Hindlimb muscle (tissue), 1 donor: ENCODE measurements around the gene GNAO1. TPM values are rescaled to one million over a fixed set of nuclear protein-coding genes. Genes with fewer than 3 reads are reported as not detected.

Experiments
- DNase-seq: peaks from one replicate; pipeline ENCODE4 v3.0.0-alpha.2; 2013
- polyA plus RNA-seq: library from polyadenylated mRNA; unstranded; fragments of 120-200 nt; gene quantifications from one replicate; pipeline ENCODE4 v1.2.1, GENCODE V29; 2013; ENCODE audit not compliant: insufficient read length

Gene GNAO1
- polyA plus RNA-seq, 1 donor: 1.3 TPM

DNA sequence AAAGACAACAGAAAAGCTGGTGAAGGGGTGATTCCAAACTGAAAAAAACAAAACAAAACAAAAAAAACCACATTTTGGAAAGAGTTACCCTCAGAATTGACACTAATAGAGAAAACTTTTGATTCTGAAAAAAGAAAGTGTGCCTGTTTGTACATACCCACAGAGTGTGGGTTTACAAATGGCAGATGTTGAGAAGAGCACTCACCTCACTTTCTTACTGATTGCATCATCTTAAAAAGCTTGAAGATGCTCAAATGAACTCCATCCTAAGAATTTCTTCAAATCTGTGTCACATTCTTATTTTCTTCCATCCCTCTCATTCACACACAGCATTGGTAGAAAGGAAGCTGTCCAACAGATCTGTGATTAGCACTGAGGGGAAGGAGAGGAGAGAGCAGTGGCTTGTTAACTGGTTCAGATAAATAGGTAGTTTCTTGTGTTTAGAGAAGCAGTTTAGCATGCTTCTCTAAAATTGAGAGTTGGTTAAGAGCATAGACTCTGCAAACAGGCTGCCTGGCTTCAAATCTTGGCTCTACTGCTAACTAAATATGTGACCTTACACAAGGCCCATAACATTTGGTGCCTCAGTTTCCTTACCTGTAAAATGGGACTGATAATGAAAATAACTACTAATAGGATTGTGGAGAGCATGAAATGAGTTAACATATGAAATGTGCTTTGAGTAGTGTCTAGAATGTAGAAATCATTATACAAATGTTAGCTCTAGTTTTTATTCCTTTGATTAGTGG is 6.9 kb downstream of the GNAO1 start:
- no peak for DNase-seq

DNA sequence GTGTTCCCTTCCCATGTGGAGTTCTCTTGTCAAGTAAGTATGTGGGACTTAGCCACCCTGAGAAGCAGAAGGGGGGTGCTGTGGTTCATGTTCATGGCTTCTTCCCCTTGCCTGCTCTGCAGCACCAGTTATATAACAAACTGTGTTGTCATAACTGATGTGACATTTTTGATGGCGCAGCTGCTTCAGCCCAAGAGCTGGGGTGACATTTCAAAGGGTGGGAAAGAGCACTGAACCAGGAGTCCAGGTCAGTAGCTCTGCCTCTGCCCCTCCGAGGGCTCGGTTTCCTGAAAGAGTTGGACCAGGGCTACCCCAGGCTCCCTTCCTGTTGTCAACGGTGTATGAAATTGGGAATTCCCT is 7.4 kb downstream of the GNAO1 start:
- no peak for DNase-seq

DNA sequence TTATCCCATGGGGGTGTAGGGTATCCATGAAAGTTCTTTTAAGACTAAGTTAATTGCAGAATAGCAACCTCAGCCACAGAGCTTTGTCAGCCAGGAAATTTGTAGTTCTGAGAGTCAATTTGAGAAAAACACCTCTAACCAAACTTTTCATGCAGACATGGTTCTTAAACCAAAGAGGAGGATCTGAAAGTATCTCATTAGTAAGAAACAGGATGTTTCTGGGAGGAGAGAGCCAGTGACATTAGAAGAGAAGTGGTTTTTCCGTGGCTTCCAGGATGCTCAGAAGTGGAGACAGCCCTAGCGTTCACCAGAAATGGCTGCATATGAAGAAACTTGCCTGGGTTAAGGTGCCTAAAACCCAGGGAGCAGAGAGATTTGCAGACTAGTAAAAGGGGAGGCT is 7.9 kb downstream of the GNAO1 start:
- no peak for DNase-seq

DNA sequence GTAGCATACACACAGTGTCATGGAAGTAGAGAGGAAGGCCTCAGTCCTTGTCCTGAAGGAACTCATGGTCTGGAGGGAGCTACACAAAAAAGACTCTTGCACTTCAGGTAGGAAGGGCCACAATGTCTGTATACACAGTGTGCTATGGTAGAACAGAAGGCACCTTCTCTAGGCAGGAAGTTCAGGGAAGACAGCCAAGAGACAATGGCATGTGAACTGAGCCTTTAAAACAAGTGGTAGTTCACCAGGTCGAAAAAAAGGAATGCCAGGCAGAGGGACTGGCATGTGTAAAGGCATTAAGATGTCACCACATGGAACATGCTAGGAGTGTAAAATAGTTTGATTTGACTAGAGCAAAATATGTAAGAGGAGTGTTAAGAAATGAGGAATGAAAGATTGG is 9.7 kb downstream of the GNAO1 start:
- no peak for DNase-seq

DNA sequence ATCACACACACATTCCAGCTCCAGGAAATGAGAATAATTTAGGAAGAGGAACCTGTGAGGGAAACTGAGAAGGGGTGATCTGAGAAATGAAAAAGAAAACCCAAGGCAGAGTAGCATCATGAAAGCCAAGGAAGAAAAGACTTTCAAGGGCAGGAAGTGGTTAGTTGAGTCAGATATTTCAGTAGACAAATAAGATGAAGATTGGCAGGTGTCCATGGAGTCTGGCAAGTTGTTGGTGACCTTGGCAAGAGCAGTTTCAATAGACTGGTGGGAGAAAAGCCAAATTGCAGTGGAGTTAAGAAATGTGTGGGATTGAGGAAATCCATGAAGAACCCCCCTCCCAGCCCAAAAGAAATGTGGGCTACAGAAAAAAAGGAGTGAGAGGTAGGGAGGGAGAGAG is 10.7 kb downstream of the GNAO1 start:
- DNase-seq: no peak

DNA sequence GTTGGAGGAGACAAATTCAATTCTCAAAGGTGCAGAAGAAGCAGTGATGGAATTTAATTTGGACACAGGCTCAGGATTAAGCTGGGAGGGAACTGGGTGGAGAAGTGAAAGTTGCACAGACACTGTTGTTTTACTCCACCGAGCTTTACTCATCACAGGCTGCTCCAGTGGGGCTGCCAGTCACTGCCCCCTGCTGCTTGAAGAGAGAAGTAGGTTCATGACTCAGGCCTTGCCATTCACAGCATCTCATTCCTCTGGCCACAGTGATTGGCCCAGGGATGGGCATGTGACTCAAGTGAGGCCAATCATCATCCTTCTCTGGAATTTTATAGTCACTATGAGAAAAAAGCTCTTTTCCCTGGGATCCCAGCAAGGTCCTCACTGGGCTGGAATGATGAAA is 11.8 kb downstream of the GNAO1 start:
- no peak for DNase-seq

DNA sequence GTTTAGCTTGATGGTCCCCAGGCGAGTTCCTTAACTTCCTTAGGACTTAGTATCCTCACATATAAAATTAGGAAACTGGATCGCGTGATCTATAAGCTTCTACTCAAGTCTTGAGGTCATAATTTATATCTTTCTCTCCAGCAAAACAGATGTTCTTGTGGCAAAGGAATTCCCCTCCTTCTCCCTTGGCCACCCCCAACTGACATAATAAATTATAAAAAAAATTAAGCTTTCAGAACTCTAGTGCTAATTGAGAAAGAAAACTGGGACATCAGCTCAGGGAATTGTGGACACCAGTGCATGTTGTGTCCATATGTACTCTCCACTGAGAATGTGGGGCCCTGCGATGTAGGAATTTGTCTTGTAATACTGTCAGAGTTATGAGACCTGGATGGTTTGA is 13.5 kb downstream of the GNAO1 start:
- DNase-seq: no peak

DNA sequence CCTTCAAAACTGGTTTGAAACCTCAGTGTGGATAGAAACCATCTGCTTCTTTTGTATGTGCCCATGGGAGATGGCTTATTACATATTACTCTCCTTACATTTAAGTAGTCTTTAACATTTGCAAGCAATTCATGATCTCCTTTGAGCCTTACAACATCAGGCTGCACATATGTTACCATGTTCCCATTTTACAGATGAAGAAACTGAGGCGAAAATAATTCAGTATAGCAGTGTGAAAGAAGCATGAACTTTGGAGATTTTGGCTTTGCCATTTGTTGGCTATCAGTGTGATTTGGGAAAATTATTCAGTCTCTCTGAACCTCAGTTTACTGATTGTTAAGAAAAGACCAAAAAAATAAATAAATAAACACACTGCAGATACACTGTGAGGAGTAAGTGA is 15.7 kb downstream of the GNAO1 start:
- DNase-seq: no peak

DNA sequence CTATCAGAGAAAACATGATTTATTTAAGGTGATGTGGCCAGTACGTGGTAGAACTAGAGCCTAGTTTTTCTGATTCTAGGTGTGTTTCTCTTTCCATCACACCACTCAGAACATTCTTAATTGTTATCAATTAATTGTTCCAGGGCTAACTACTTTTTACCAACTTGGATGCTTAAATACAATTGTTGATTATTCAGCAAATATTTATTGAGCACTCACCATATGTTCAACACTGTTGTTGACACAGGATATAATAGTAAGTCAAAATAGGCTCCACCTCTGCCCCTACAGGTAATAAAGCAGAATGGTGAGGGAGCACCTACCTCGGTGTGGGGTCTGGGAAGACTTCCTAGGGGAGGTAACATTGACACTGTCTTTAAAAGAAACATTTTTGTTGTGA is 16.1 kb downstream of the GNAO1 start:
- no peak for DNase-seq

DNA sequence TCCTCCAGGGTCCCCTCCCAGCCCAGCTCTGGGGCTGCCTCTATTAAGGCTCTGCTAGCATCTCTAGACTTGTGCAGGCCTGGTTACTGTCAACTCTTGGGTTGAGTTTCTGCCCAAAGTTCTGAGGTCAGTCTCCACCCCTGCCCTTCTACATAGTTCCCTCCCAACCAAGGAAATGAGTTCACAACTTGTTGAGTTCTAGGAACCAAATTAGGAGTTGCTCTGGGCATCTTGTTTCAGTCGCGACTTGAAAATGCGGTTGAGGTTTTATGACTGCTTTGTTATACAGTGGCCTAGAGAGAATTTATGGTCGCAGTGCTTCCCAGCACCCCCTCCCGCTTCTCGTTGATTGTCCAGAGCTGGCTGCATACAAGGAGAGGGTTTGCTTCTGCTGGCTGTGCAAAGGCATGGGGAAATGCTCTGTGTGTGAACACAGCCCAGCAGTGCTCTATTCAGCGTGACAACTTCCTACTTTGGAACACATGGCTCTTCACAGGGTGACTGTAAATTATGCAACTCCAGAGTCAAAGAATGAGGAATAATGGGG is 20.2 kb downstream of the GNAO1 start:
- DNase-seq: no peak

DNA sequence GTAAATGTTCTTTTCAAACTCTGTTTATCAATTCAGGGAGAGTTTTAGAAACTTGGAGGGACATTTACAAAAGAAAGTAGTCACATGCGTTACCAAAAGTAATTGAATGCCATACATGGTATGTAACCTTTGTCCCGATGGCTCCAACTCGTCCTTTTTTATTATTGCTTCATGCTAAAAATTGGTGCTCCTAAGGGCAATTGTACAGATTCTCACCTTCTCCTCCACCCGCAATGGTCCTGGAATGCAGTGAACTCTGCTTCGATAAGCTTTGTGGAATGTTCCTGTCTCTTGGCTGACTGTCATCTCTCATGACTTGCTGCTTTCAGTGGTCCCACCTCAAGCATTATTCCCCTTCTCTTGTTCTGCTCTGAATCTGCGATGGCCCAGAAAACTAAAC is 20.9 kb downstream of the GNAO1 start:
- DNase-seq: no peak

DNA sequence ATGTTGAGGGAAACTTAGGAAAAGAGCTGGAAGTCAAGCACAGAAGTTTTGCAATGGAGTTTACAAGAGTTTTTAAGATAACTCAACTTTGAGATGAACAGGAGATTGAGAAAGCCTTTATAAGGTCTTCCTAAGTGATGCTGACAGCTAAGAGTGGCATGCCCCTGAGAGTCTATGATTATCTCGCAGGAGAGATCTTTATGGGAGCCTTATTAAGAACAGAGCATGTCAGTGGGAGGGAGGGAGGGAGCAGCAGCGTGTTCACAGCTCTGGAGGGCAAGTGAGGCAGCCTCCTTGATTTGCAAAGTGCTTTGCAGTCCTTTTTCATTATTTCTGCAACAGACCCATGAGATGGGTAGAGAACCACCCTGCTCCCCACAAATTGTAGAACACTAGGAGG is 30.7 kb downstream of the GNAO1 start:
- DNase-seq: no peak

DNA sequence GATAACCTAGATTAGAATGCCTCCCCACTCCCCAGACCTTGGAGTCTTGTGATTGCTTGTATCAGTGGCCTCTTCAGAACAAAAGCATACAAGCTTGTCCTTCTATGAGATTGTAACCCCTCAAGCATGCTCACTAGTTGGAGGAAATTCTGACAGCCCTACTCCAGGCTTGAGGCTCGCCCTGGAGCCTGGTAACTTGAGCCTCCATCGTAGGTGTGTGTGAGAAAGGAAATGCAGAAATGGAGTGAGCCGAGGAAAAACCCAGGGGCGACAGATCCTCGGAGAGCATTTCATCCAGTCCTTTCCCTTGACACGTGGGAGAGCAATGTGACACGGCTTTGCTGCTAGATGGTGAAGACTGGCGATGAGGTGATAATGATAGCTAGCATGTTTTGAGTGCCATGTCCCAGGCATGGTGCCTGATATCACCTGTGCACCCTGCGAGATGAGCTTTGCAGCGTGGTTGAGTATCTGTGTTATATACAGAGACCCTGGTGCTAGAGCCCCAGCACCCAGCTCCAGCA is 31.2 kb downstream of the GNAO1 start:
- DNase-seq: no peak

DNA sequence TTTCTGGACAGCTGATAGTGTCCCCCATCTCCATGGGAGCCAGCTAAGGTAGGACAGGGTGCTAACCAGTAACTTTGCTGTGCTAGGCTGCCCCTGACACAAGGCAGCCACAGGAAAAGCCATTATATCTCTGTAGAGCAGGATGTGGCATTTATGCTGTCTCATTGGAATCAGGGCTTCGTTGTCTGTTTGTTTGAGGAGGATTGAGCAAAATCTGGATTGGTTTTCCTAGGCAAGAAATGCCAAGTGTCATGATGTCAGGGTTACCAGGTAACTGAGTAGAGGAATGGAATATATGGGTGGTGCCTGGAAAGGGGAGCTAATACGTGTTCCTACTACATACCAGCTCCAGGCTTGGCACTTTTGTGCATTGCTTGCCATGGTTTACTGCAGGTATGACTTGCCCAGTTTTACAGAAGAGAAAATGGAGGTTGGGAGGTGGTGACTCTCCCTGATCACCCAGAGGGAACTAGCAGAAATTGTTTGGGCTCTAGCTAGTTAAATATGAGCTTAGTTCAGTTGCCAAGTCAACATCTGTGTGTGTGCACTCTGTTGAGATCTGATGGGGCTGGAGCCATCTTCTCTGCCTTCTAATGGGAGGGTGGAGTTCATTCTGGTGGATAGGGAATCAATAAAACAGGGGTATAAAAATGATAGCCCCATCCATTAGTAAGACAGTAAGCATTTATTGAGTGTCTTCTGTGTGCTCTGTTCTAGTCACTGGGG is 33.9 kb downstream of the GNAO1 start:
- no peak for DNase-seq

DNA sequence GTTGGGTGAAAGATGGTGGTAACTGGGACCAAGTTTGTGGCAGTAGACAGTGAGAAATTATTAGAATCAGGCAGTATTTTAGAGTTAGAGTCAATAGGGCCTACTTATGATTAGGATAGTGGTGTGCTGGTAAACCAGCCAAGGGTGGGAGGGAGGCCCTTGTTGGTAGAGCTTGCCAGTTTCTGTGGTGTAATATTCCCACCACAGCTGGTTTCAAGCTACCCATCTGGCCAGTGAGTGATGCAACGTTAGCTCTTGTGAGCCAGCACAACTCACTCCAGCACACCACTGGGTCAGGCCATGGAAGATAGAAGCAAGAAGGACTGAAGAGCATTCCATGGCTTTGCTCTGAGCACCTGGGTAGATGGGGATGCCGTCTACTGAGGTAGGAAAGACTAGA is 34.9 kb downstream of the GNAO1 start:
- no peak for DNase-seq

DNA sequence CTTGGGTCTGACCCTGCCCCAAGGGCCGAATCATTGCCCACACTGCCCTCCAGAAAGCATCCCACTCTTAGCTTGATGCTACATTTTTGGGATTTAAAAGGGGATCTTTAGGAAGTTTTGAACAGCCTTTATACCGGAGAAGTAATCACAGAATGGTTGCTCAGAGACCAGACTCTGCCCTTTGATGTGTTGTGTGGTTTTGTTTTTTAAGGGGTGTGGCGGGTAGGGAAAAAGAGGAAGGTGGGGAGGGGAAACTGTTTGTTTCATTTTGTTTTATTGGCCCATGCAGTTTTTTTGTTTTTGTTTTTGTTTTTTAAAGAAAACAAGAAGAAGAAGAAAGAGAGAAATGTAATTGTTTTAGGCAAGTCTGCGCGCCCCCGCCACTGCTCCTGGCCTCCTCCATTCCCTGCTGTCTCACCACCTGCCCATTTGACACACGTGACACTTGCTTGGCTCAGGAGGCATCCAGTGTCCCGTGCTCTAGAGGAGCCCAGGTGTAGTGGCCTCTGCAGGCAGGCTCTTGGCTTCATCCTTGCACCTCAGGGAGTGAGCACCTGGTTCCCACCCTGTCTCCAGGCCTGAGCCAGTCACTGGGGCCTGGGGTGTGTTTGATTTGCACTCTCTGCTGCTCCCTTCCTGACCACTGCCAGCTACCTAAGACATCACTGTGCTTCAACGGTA is 35.7 kb downstream of the GNAO1 start:
- DNase-seq: no peak

DNA sequence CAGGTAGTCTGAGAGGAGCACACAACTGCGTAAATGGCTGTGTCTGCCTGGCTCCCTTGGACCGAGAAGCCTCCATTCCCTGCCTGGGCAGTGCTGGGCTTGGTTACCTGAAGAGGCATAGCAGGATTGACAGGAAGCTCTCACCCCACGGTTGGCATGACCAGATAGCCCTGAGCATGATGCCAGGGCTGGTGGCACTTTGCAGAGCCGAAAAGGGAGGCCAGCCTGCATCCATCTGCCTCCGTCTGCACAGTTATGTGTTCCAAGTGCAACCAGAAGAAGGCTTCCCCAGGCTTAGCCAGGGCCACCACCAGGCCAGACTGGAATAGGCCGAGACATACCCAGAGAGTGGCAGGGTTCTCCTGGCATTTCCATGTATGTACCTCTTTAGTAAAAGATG is 36.6 kb downstream of the GNAO1 start:
- no peak for DNase-seq

DNA sequence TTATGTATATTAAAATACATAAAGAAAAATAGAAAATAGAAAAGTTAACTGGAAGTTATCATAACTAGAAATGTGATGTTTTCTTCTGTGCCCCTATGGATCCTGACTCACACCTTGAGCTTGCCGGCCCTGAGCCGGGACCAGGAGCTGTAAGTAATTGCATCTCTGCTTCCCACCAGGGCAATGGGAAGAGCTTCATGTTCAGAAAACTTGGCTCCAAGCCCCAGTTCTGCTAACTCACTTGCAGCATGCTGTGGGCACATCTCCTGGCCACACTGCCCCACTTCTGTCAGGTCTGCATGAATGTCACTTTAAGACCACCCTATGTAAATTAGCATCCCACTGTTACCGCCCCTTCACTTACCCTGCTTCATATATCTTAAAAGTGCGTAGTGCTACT is 37.2 kb downstream of the GNAO1 start:
- no peak for DNase-seq

DNA sequence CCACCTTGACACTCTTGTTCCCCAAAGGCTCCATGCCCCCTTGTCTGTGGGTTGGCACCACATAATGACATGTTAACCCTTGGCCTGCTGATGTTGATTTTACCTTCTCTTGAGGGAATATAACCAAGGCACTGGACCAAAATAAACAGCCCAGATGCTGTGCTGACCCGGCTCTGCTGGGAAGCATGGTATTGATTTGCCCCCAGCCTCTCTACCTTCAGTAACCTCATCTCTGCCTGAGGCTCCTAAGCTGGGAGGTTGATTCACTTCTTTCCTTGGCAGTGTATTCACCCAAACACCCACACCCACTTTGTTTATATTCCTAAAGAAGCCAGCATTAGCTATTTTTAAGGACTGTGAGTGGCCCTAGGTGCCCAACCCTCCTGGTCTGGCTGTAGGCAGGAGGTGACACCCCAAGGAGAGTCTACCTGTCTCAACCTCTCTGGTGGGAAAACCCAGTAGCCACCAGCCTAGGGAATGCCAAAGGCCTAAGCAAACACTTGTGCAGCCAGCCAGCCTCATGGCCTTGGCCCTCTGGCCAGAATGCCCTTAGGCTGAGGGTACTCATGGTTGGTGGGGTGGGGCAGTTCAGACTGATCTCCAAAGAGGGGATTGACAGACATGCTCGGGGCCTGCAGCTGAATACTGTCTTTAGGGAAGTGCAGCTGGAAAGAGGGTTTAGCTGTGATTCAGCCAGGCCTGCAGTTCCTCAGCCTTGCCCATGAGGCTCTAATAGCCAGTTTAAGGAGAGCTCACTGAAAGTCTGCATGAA is 42.7 kb downstream of the GNAO1 start:
- no peak for DNase-seq

DNA sequence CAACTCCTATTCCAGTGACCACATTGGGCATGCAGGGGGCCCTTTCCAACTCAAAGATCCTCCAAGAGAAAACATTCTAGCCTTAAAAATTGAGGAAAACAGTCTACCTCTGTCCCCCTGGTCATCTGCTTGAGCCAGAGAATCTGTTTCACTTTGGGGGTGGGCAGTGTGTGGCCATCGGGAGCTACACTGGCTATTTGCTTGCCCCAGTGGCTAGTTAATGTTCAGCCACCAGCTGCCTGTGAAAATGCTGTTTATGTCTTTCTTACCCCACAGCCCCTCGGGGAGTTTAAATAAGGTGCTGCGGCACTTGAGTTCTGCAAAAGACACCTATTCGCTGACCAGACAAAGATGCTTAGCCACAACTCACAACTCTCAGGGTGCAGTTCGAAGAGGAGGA is 43.4 kb downstream of the GNAO1 start:
- DNase-seq: no peak

DNA sequence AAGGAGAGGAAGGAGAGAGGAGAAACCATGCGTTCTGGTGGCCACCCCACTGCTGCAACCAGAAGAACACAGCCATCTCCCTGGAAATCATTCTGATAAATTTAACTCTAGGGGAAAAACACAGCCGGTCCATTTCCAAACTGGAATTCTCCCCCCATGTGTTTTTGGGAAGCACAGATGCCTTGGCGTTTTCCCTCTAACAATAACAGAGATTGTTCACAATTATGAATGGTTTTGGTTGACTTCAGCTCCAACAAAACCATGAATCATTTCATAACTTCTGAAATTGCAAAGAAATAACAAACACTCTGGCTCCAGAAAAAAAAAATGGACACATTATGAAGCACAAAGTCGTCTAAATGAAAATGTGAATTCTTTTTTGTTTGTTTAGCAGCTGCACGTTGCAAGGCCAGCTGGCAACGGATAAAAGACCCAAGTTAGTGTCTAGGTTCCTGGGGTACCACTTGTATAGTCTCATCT is 46.2 kb downstream of the GNAO1 start:
- no peak for DNase-seq

DNA sequence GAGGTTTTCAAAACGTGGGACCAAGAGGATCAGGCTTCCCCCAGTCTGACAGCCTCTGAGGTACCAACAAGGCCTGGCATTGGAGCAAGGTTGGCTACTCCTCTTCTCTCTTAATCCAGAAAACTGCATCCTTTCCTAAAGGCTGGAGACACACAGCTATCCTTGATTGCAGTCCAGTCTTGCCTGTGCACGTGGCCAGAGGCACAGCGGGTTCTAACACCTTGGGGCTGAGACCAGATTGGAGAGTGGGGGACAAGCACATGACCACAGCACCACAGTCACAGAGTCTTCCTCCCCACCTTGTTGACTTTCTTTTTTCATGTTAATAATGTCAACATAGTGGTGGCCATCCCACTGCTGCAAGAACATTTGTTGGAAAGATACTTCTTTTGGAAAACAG is 46.9 kb downstream of the GNAO1 start:
- no peak for DNase-seq

DNA sequence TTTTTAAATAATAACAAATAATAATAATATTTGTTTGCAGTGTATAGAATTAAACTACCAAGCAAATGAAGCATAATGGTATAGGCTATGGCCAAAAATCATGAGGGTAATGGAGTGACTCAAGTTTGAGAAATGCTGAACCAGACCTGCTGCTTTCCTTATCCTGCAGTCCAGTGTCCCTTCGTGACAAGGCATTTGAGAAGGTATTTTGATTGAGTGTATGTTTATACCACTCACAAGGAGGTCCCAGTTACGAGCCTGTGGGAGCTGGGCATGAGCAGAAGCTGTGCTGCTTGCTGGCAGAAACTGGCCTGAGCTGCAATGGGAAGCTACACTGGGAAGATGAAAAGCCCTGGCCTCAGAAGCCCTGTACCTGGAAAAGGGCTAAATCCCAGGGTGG is 50.3 kb downstream of the GNAO1 start:
- DNase-seq: no peak
